Parathyroid adenoma (tissue), 2 donors: Measurements from ENCODE around the gene KCNA5.

ENCODE experiments used
- H2AFZ ChIP-seq: fragments of 300-600 bp; sonication (generic); one replicate; pipeline ENCODE4 v1.7.0; 2017; ENCODE audit warnings: antibody characterized with exemption, mild to moderate bottlenecking
- H3K27ac ChIP-seq: fragments of 300-600 bp; sonication (generic); one replicate; pipeline ENCODE4 v1.7.0; 2017
- H3K27me3 ChIP-seq: fragments of 300-600 bp; sonication (generic); one replicate; pipeline ENCODE4 v1.7.0; 2017; ENCODE audit warnings: low read length; ENCODE audit not compliant: control insufficient read depth, insufficient read depth
- H3K36me3 ChIP-seq: fragments of 300-600 bp; sonication (generic); one replicate; pipeline ENCODE4 v1.7.0; 2017; ENCODE audit warnings: low read length; ENCODE audit not compliant: control insufficient read depth, insufficient read depth
- H3K4me1 ChIP-seq: fragments of 300-600 bp; sonication (generic); one replicate; pipeline ENCODE4 v1.7.0; 2017; ENCODE audit warnings: control low read depth
- H3K4me2 ChIP-seq: fragments of 300-600 bp; sonication (generic); one replicate; pipeline ENCODE4 v1.7.0; 2017; ENCODE audit warnings: low read length
- H3K4me3 ChIP-seq: fragments of 300-600 bp; sonication (generic); one replicate; pipeline ENCODE4 v1.7.0; 2017; ENCODE audit warnings: low read depth, low read length
- H3K79me2 ChIP-seq: fragments of 300-600 bp; sonication (generic); one replicate; pipeline ENCODE4 v1.7.0; 2017; ENCODE audit warnings: control low read depth
- H3K9ac ChIP-seq: fragments of 300-600 bp; sonication (generic); one replicate; pipeline ENCODE4 v1.7.0; 2017; ENCODE audit warnings: mild to moderate bottlenecking
- H3K9me3 ChIP-seq: fragments of 300-600 bp; sonication (generic); one replicate; pipeline ENCODE4 v1.7.0; 2017; ENCODE audit warnings: low read length; ENCODE audit not compliant: control insufficient read depth
- TF ChIP-seq, protein P1 (sequence below): fragments of 300-600 bp; sonication (generic); IDR thresholded peaks from one replicate; pipeline ENCODE4 v1.7.0; 2017; ENCODE audit warnings: antibody characterized with exemption, mild to moderate bottlenecking
- donor health status: primary hyperparathyroidism.

KCNA5 gene

DNA sequence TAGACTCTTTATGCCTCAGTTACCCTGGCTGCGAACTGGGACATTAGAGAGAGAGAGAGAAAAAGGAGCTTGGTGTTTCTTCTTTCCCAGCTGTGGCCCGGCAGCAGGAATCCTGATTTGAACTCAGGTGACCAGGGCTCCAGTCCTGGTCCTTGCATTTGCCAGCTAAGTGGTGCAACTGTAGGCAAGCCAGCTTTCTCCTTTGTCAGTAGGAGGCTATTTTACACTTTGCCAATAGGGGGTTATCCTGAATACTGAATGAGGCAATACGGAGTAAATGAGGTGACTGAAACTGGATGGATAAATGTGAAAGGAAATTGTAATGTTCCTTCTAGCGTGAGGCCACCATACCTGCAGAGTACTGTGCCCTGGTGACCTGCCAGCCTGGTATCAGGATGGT lies 27.8 kb downstream of the KCNA5 start:
- Histone ChIP-seq H3K27ac (no peak overlapping the region), H3K4me1 (no peaks in the 10 kb centered on the region), H3K4me3 (no peak overlapping the region), H3K27me3 (no peaks in the 10 kb centered on the region), H2AFZ (no peak overlapping the region), H3K4me2 (no peak overlapping the region), H3K79me2 (no peaks in the 10 kb centered on the region), H3K9ac (no peak overlapping the region), H3K9me3 (no peaks in the 10 kb centered on the region), H3K36me3 (no peaks in the 10 kb centered on the region)
- TF ChIP-seq, protein P1, sequence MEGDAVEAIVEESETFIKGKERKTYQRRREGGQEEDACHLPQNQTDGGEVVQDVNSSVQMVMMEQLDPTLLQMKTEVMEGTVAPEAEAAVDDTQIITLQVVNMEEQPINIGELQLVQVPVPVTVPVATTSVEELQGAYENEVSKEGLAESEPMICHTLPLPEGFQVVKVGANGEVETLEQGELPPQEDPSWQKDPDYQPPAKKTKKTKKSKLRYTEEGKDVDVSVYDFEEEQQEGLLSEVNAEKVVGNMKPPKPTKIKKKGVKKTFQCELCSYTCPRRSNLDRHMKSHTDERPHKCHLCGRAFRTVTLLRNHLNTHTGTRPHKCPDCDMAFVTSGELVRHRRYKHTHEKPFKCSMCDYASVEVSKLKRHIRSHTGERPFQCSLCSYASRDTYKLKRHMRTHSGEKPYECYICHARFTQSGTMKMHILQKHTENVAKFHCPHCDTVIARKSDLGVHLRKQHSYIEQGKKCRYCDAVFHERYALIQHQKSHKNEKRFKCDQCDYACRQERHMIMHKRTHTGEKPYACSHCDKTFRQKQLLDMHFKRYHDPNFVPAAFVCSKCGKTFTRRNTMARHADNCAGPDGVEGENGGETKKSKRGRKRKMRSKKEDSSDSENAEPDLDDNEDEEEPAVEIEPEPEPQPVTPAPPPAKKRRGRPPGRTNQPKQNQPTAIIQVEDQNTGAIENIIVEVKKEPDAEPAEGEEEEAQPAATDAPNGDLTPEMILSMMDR, result no peak

DNA sequence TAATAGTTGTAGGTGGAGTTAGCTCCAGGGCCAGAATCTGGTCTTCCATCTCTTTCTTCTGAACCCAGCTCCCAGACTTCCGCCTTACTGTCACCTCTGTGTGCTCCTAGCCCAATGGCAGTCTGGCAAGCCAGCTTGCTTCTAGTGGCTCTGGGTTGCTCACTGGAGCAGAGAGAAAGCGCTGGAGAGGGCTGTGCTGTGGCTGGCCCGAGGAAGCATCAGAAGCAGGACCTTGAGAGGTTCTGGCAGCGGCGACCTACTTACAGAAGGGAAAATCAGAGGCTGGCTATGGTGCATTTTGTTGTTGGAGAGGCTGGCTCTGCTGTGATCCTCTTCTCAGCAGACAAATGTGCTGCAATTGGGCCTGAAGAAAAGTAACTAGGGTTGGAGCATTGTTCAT lies 28.6 kb downstream of the KCNA5 start:
- H3K27me3 ChIP-seq, result no peaks in the 10 kb centered on the region
- TF ChIP-seq, protein P1, result no peak
- no peaks in the 10 kb centered on the region for H3K9me3 ChIP-seq
- no peak overlapping the region for H3K27ac ChIP-seq
- H3K4me1 ChIP-seq, result no peaks in the 10 kb centered on the region
- H3K79me2 ChIP-seq, result no peaks in the 10 kb centered on the region
- H3K36me3 ChIP-seq, result no peaks in the 10 kb centered on the region
- no peak overlapping the region for H3K4me2 ChIP-seq
- H2AFZ ChIP-seq, result no peak overlapping the region
- no peak overlapping the region for H3K9ac ChIP-seq
- H3K4me3 ChIP-seq, result no peak overlapping the region

DNA sequence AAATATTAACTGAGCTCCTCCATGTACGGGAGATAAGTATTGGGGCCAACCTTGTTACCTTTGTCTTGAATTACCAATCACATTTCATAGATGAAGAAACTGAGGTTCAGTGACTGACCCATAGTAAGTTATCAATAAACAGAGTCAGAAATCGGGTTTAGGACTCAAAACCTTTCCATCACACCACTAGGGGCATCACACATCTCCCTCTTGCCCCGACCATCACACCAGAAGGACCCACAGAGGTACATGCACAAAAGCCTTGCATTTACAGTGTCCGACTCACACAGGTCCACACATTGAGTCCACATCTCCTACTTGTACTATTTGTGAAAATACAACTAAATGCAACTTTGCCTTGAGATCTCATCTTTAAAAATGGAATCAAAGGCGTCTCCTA lies 29.4 kb downstream of the KCNA5 start:
- Histone ChIP-seq H3K27ac (no peak overlapping the region), H3K27me3 (no peaks in the 10 kb centered on the region), H3K79me2 (no peaks in the 10 kb centered on the region), H3K9ac (no peak overlapping the region), H3K4me2 (no peak overlapping the region), H3K36me3 (no peaks in the 10 kb centered on the region), H3K9me3 (no peaks in the 10 kb centered on the region), H2AFZ (no peak overlapping the region), H3K4me3 (no peak overlapping the region), H3K4me1 (no peaks in the 10 kb centered on the region)
- TF ChIP-seq, protein P1, result no peak

DNA sequence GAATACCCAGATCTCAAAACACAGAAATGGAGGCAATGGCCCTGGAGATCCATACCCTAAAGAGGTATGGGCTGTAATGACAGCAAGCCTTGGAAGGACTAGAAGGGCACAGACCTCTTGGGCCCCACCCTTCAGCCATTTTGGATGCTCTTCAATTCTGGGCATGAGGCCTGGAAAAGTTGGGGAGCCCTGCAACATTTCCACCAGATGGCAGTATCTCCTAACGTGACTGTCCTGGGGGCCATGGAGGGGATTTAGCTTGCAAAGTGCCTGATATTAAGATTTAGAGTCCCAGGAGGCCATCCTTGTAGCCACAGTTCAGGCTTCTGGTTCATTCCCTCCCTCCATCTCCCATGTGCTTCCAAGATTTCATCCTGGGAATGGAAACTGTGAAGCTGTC lies 30.2 kb downstream of the KCNA5 start:
- TF ChIP-seq, protein P1, result no peak
- Histone ChIP-seq H3K9ac (no peak overlapping the region), H3K4me2 (no peak overlapping the region), H3K27me3 (no peaks in the 10 kb centered on the region), H3K79me2 (no peaks in the 10 kb centered on the region), H3K27ac (no peak overlapping the region), H3K4me3 (no peak overlapping the region), H3K9me3 (no peaks in the 10 kb centered on the region), H2AFZ (no peak overlapping the region), H3K36me3 (no peaks in the 10 kb centered on the region), H3K4me1 (no peaks in the 10 kb centered on the region)

DNA sequence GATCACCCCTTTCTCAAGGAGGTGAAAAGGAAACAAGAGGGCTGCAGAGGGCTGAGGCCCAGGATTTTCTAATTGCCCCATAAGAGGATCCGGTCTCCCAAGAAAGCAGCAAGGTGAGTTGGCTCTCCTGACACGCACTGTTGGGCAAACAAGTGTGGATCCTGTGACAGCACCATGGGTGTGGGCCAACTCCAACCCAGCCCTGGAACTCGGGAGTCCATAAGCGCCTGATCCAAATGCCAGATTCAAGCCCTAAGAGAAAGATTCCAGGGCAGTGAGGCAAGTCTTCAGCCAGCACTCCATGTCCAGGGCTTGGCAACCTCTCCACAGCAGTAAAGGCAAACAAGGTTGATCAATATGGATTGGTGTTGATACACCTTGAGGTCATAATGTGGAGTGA lies 33.1 kb downstream of the KCNA5 start:
- Histone ChIP-seq H3K4me2 (no peak overlapping the region), H3K9me3 (no peaks in the 10 kb centered on the region), H3K79me2 (no peaks in the 10 kb centered on the region), H3K4me3 (no peak overlapping the region), H3K27ac (no peak overlapping the region), H3K4me1 (no peaks in the 10 kb centered on the region), H3K27me3 (no peaks in the 10 kb centered on the region), H3K36me3 (no peaks in the 10 kb centered on the region), H2AFZ (no peak overlapping the region), H3K9ac (no peak overlapping the region)
- TF ChIP-seq, protein P1, result no peak
